Esophagus muscularis mucosa (tissue), 4 donors: Measurements from ENCODE around the gene CYLD.

Source experiments
- CTCF ChIP-seq, 3 experiments: fragments of 200-600 bp in 2 of 3; fragments of 450-650 bp in 1 of 3; sonication (generic) in 2 of 3; IDR thresholded peaks; one replicate each; pipeline ENCODE4 v1.5.1; 2017 to 2019; ENCODE audit warnings: antibody characterized with exemption in 3 of 3, mild to moderate bottlenecking in 2 of 3, moderate library complexity in 1 of 3
- EP300 ChIP-seq: sonication (generic); formaldehyde crosslinking; IDR thresholded peaks from one replicate; pipeline ENCODE4 v1.6.1; 2017; ENCODE audit warnings: antibody characterized with exemption
- POLR2A ChIP-seq: fragments of 450-650 bp; IDR thresholded peaks from one replicate; pipeline ENCODE4 v1.6.1; 2017; ENCODE audit warnings: antibody characterized with exemption, moderate library complexity, mild to moderate bottlenecking, low read depth
- POLR2AphosphoS5 ChIP-seq, 2 donors: sonication (generic); formaldehyde crosslinking; IDR thresholded peaks; one replicate each; pipeline ENCODE4 v1.6.1; 2017; ENCODE audit warnings: antibody characterized with exemption in 2 of 2

- TF ChIP-seq POLR2A = no peak
- no peak for TF ChIP-seq CTCF (IDR thresholded peaks at IDR 0.05)
- no peak for TF ChIP-seq POLR2AphosphoS5 (IDR thresholded peaks at IDR 0.05)
- TF ChIP-seq EP300 = no peak
Observed at GRCh38 chr16:50719401-50720337, 22.2 kb upstream of the CYLD start.
